NCI-H2029 (cell line): ENCODE measurements around the gene ADH7.
"Not testable (repeated sequence)": the region's sequence is repeated elsewhere in the genome, so short reads cannot be mapped to it uniquely, and the experiment has no call there.

ENCODE experiments used
- DNase-seq: peaks from one replicate; lab custom pipeline; 2025; lab: John Stamatoyannopoulos, UW

ADH7 gene

DNA sequence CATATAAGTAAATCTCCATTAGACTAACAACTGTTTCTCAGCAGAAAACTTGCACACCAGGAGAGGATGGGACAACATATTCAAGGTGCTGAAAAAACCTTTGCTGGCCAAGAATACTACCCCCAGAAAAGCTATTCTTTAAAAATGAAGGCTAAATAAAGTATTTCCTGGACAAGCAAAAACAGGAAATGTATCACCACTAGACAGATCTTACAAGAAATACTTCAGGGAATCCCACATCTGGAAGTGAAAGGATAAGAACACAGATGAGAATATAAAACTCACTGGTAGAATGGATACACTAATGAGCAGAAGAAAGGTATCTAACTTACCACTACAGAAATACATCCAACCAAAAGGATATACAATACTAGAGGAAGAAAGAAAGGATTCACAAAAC lies 55.6 kb downstream of the ADH7 start:
- no peak for DNase-seq

DNA sequence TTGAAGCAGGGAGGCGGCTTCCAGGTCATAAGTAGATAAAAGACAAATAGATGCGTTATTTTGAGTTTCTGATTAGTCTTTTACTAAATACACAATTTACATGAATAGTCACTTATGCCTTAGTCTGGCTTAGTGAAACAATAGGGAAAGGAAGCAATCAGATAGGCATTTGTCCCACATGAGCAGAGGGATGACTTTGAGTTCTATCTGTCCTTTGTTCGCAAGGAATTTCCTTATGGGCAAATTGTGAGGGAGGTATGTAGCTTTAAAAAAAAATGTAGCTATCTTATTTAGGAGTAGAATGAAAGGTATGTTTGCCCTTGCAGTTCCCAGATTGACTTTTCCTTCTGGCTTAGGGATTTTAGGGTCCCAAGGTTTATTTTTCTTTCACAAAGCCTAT lies 56.3 kb downstream of the ADH7 start:
- no peak for DNase-seq

- not testable (repeated sequence) for DNase-seq
Observed at GRCh38 chr4:99377341-99377740, 57.8 kb downstream of the ADH7 start.

GRCh38 chr4:99372464-99372863 lies 62.7 kb downstream of the ADH7 start:
- not testable (repeated sequence) for DNase-seq

DNA sequence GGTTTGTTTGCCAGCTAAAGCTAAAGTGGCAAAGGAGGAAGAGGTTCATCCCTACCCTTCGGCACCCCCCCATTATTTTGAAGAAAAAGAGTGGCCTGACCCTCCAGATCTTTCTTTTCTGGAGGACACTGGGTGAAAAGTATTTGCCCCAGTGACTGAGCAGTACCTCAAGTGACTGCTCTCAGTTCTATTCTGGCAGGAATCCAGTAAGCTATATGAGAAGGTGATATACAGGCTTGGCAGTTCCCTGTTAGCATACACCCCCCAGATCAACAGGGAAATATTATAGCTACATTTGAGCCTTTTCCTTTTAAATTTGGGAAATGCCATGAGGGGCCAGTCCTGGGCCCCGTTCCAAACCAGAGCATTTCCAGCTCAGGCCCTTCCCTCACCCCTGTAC lies 67.3 kb downstream of the ADH7 start:
- not testable (repeated sequence) for DNase-seq

DNA sequence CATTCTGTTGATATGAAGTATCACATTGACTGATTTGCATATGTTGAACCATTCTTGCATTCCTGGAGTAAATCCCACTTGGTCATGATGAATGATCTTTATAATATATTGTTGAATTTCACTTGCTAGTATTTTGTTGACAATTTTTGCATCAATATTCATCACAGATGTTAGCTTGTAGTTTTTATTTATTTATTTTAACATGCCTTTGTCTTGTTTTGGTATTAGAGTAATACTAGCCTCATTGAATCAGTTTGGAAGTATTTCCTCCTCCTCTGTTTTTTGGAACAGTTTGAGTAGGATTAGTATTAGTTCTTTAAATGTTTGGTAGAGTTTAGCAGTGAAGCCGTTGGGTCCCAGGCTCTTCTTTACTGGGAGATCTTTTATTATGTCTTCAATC lies 68.7 kb downstream of the ADH7 start:
- no peak for DNase-seq

GRCh38 chr4:99362768-99363167 lies 72.4 kb downstream of the ADH7 start:
- DNase-seq: no peak
